Endodermal cell (in vitro differentiated cells): Measurements from ENCODE around the gene DNM2. TPM values are rescaled to one million over a fixed set of nuclear protein-coding genes. Genes with fewer than 3 reads are reported as not detected.
A peak's percentile ranks its signal among the peaks of the same experiment; 100 is the strongest.

Source experiments
- DNase-seq: peaks from one replicate; pipeline ENCODE4 v3.0.0-alpha.2; 2017
- H3K27ac ChIP-seq: 2 replicates; pipeline ENCODE4 v1.5.1; 2013; ENCODE audit warnings: mild to moderate bottlenecking, low read depth, low read length, moderate library complexity
- H3K27me3 ChIP-seq: 2 replicates; pipeline ENCODE4 v1.6.1; 2013; ENCODE audit warnings: mild to moderate bottlenecking, low read length, moderate library complexity; ENCODE audit not compliant: insufficient read depth, control insufficient read depth, poor library complexity, severe bottlenecking
- H3K36me3 ChIP-seq: 2 replicates; pipeline ENCODE4 v1.7.0; 2013; ENCODE audit warnings: mild to moderate bottlenecking, low read length, moderate library complexity; ENCODE audit not compliant: control insufficient read depth, insufficient read depth
- H3K4me1 ChIP-seq: one replicate; pipeline ENCODE4 v1.7.0; 2013; ENCODE audit warnings: low read length; ENCODE audit not compliant: control insufficient read depth, insufficient read depth
- H3K4me3 ChIP-seq: 2 replicates; pipeline ENCODE4 v1.5.1; 2013; ENCODE audit warnings: mild to moderate bottlenecking, low read length, moderate library complexity
- H3K9ac ChIP-seq: 2 replicates; pipeline ENCODE4 v1.6.1; 2013; ENCODE audit warnings: mild to moderate bottlenecking, low read length, moderate library complexity; ENCODE audit not compliant: poor library complexity, severe bottlenecking; ENCODE audit errors: extremely low read depth
- H3K9me3 ChIP-seq: 2 replicates; pipeline ENCODE4 v1.6.1; 2013; ENCODE audit warnings: mild to moderate bottlenecking, low read length, moderate library complexity; ENCODE audit not compliant: control insufficient read depth
- H3K27ac Mint-ChIP-seq: 2 replicates; pipeline ENCODE4 v1.8.0; 2020; ENCODE audit warnings: mixed read lengths
- H3K27me3 Mint-ChIP-seq: 2 replicates; pipeline ENCODE4 v1.8.0; 2021; ENCODE audit warnings: mild to moderate bottlenecking, mixed read lengths; ENCODE audit not compliant: insufficient read depth
- H3K36me3 Mint-ChIP-seq: 2 replicates; pipeline ENCODE4 v1.8.0; 2020; ENCODE audit warnings: low read depth, mixed read lengths
- H3K4me1 Mint-ChIP-seq: 2 replicates; pipeline ENCODE4 v1.8.0; 2020; ENCODE audit warnings: mixed read lengths
- H3K4me3 Mint-ChIP-seq: 2 replicates; pipeline ENCODE4 v1.8.0; 2020; ENCODE audit warnings: mild to moderate bottlenecking, moderate library complexity, mixed read lengths
- H3K9me3 Mint-ChIP-seq: 2 replicates; pipeline ENCODE4 v1.8.0; 2020; ENCODE audit warnings: mild to moderate bottlenecking, mixed read lengths
- WGBS, 2 experiments: methylation state at CpG; one replicate each; pipeline versions ENCODE4 v1.1.5 to v1.1.7; 2013; ENCODE audit warnings: missing lambda C conversion rate in 2 of 2, mixed read lengths in 1 of 2; ENCODE audit not compliant: insufficient coverage in 1 of 2, insufficient read length in 1 of 2; 5-methylcytosine and 5-hydroxymethylcytosine counted together
- total RNA-seq, 2 donors: library from RNA; stranded (reverse); fragmentation: NEBNext Ultra II Directional in 1 of 2; extraction: Animal tissue kit (Norgen Biotek cat#: 25700) in 1 of 2; gene quantifications; 2 replicates in 1 of 2; 3 replicates in 1 of 2; pipeline ENCODE4 v1.2.1, GENCODE V29; 2021
- TF ChIP-seq, protein P1 (sequence below): fragments of 200-600 bp; sonication (generic); conservative IDR thresholded peaks from 2 replicates; pipeline ENCODE4 v1.5.0; 2021; ENCODE audit warnings: antibody characterized with exemption, mild to moderate bottlenecking

DNM2 gene
- total RNA-seq, 2 donors from 2014 or later, result 118 to 136 TPM

DNA sequence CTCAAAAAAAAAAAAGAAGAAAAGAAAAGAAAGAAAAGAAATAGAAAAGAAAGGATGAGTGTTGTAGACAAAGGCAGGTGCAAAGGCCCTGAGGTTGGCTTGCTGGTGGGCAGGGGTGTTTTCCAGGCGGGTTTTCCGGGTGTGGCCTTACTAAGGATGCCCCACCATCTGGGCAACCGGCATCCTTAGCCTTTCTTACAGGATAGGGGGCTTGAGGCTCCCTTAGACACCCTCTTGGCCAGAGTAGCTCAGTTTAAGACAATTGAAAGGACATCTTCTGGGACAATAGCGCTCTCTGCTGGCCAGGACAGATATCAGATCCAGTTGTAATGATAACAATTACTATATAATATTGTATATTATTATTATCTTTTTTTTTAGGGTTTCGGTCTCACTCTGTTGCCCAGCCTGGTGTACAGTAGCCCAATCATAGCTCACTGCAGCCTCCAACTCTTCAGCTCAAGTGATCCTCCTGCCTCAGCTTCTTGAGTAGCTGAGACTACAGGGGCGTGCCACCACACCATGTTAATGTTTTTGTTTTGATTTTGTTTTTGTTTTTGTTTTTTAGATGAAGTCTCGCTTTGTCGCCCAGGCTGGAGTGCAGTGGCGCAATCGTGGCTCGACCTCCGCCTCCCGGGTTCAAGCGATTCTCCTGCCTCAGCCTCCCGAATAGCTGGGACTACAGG lies 18.1 kb upstream of the DNM2 start:
- Mint-ChIP-seq H3K4me1 (peaks cover 8% of the 10 kb centered on the region), H3K4me3 (no peak overlapping the region), H3K27ac (no peak overlapping the region), H3K27me3 (peaks cover 4% of the 10 kb centered on the region), H3K9me3 (no peaks in the 10 kb centered on the region), H3K36me3 (no peaks in the 10 kb centered on the region)
- no peak overlapping the region for H3K27ac ChIP-seq
- TF ChIP-seq, protein P1, sequence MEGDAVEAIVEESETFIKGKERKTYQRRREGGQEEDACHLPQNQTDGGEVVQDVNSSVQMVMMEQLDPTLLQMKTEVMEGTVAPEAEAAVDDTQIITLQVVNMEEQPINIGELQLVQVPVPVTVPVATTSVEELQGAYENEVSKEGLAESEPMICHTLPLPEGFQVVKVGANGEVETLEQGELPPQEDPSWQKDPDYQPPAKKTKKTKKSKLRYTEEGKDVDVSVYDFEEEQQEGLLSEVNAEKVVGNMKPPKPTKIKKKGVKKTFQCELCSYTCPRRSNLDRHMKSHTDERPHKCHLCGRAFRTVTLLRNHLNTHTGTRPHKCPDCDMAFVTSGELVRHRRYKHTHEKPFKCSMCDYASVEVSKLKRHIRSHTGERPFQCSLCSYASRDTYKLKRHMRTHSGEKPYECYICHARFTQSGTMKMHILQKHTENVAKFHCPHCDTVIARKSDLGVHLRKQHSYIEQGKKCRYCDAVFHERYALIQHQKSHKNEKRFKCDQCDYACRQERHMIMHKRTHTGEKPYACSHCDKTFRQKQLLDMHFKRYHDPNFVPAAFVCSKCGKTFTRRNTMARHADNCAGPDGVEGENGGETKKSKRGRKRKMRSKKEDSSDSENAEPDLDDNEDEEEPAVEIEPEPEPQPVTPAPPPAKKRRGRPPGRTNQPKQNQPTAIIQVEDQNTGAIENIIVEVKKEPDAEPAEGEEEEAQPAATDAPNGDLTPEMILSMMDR, result peak; percentile 78
- 66 to 88% methylated on average over 9 to 14 of the region's 15 CpGs for WGBS, 2 experiments
- no peaks in the 10 kb centered on the region for H3K4me1 ChIP-seq
- peak; percentile 84 for DNase-seq
- H3K27me3 ChIP-seq, result no peaks in the 10 kb centered on the region
- no peaks in the 10 kb centered on the region for H3K9me3 ChIP-seq
- no peak overlapping the region for H3K9ac ChIP-seq
- H3K4me3 ChIP-seq, result no peak overlapping the region
- H3K36me3 ChIP-seq, result no peaks in the 10 kb centered on the region

DNA sequence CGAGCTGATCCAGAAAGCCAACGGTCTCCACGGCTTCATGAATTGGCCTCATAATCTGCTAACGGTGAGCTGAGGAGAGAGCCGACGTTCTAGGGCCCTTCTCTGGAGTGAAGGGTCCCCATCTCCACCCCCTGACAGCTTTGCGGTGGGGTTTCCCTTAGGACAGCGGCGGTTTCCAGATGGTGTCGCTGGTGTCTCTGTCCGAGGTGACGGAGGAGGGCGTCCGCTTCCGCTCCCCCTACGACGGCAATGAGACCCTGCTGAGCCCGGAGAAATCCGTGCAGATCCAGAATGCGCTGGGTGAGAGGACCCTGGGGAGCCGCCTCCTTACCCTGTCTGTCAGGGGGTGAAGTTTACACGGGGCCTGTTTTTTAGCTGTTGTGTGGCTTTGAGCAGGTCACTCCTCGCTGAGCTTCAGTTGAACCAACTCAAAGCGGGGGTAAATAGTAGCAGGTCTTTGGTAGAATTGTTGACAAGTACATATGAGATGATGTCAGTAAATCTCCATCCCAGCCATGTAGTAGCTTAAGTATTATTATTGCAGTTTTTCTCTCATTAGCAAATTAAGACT lies 15.8 kb upstream of the DNM2 start:
- H3K4me1 ChIP-seq, result no peaks in the 10 kb centered on the region
- no peaks in the 10 kb centered on the region for H3K36me3 ChIP-seq
- Mint-ChIP-seq H3K36me3 (no peaks in the 10 kb centered on the region), H3K27me3 (peaks cover 2% of the 10 kb centered on the region), H3K27ac (peak overlapping the region; percentile 91), H3K9me3 (no peaks in the 10 kb centered on the region), H3K4me3 (peak overlapping the region; percentile 75), H3K4me1 (no peaks in the 10 kb centered on the region)
- peak overlapping the region; percentile 72 for H3K9ac ChIP-seq
- peak overlapping the region; percentile 66 for H3K27ac ChIP-seq
- WGBS, 2 experiments, result 9 to 10% methylated on average over 10 to 24 of the region's 24 CpGs
- peak; percentile 84 for DNase-seq
- TF ChIP-seq, protein P1, result peak; percentile 35
- no peaks in the 10 kb centered on the region for H3K27me3 ChIP-seq
- peak overlapping the region; percentile 88 for H3K4me3 ChIP-seq
- H3K9me3 ChIP-seq, result no peaks in the 10 kb centered on the region

DNA sequence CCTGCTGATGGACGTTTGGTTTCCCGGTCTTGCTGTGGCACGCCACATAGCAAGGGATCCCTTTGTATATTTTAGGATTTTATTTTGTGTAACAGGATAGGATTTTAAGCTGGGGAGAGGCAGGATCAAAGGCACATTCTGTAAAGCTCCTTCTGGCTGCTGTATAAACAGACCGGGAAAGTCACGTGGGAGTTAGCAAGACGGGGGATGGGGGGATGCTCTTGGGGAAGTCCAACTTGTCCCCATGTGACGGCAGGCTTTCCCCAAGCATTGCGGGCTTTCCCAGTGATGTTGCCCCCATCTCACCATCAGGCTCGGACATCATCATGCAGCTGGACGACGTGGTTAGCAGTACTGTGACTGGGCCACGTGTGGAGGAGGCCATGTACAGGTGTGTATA lies 10.9 kb upstream of the DNM2 start:
- Histone ChIP-seq H3K9me3 (no peaks in the 10 kb centered on the region), H3K4me1 (no peaks in the 10 kb centered on the region), H3K36me3 (no peaks in the 10 kb centered on the region), H3K27ac (no peak overlapping the region), H3K4me3 (no peak overlapping the region), H3K27me3 (no peaks in the 10 kb centered on the region), H3K9ac (no peak overlapping the region)
- Mint-ChIP-seq H3K36me3 (peaks cover 8% of the 10 kb centered on the region), H3K9me3 (no peaks in the 10 kb centered on the region), H3K27me3 (no peaks in the 10 kb centered on the region), H3K27ac (no peak overlapping the region), H3K4me1 (peaks cover 2% of the 10 kb centered on the region), H3K4me3 (no peak overlapping the region)
- TF ChIP-seq, protein P1, result no peak
- 86 to 89% methylated on average over 7 to 12 of the region's 12 CpGs for WGBS, 2 experiments
- DNase-seq, result no peak
